Measurements from ENCODE around the gene BTBD2.

BTBD2 gene

DNA sequence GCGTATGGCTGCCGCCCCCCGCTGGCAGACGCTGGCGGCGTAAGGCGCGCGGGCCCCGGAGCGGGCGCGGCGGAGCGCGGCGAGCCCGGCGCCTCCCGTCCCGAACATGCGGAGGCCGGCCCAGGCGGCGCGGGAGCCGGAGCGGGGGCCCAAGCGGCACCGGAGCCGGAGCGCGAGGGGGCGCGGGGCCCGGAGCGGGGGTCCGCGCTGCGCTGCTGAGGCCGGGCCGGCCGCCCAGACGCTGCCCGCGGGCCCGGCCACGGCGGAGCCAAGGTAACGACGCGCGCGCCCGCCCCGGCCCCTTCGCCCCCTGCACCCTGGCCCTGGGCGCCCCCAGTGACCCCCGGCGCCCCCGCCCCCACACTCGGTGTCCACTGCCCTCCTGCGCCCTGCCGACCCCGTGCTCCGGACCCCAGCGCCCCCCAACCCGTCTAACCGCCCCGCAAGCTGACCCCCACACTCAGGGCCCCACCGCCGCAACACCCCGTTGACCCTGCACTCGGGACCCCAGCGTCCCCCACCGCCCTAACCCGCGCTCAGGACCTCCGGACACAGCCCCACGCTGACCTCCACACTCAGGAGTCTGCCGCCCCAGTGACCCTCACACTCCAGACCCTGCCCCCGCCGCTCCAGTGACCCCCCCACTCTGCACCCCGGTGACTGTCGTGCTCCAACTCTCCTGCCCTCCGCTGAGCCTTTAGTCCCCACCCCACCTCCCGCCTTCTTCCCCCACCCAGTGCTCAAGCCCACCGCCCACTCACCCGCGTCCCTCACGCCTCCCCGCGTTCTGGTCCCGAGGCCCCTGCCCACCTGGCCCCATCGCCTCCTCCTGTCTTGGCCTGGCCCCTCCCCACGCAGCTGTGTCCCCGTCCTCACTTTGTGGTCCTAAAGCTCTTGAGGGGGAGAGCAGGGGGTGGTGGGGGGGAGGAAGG is 74.1 kb downstream of the BTBD2 start, which contains the start of gene CSNK1G2:
CSNK1G2 (plus strand) TSS at position 27 of the 932 bp plus-strand sequence. CDS start 28,601 bp downstream, outside the sequence.
- DNase-seq (ENCODE audit: low read depth) = no peak

DNA sequence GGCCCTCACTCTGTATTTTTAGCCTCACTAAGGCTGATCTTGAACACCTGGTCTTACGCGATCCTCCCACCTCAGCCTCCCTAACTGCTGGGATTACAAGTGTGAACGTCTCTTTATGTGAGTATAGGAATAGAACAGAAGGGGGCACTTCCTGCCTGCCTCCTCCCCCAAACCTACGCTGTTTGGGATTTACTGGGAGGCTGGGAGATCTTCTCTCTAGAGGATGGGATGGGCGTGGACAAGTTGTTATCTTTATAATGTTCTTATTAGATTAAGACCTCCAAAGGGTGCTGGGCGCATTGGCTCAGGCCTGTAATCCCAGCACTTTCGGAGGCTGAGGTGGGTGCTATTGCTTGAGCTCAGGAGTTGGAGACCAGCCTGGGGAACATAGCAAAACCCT is 77.4 kb downstream of the BTBD2 start:
- no peak for DNase-seq (ENCODE audit: low read depth)

DNA sequence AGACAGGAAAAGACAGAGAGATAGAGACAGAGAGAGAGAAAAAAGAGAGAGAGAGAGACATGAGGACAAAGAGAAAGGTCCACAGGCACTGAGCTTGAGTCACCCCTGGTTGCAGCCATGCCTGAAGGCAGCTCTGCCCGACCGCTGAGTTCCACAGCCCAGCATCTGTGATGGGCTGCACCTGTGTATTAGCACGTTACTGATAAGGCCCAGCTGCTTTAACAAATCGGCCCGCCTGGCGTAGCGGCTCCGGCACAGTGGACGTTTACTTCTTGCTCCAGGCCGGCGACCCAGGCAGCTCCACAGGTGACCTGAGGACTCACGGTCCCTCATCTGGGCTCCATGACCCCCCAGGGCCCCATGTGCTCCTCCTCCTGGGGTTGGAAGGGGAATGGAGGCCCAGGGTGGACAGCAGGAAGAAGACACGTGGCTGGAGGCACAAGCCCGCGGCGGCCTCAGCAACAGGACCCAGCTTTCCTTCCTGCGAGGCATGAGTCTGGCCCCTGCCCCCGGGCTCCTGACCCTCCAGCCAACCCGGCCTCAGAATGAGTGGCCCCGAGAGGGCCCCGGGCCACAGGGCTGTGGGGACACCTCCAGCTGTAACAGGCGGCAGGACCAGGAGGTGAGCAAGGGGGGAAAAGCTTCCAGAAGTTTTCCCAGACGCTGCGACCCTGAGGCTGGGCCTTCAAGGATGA is 78.5 kb downstream of the BTBD2 start:
- no peak for DNase-seq (ENCODE audit: low read depth)

DNA sequence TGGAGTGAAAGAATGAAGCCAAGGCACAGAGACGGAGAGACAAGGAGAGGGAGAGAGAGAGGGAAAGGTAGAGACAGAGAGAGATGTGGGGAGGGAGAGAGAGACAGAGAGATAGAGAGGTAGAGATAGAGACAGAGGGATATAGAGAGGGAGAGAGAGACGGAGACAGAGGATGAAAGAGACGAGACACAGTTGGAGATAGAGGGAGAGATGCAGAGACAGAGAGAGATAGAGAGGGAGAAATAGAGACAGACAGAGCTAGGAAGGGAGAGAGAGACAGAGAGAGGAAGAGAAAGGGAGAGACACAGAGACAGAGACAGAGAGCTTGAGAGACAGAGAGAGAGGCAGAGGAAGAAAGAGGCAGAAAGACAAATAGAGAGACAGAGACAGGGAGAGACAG is 79.1 kb downstream of the BTBD2 start:
- no peak for DNase-seq (ENCODE audit: low read depth)

DNA sequence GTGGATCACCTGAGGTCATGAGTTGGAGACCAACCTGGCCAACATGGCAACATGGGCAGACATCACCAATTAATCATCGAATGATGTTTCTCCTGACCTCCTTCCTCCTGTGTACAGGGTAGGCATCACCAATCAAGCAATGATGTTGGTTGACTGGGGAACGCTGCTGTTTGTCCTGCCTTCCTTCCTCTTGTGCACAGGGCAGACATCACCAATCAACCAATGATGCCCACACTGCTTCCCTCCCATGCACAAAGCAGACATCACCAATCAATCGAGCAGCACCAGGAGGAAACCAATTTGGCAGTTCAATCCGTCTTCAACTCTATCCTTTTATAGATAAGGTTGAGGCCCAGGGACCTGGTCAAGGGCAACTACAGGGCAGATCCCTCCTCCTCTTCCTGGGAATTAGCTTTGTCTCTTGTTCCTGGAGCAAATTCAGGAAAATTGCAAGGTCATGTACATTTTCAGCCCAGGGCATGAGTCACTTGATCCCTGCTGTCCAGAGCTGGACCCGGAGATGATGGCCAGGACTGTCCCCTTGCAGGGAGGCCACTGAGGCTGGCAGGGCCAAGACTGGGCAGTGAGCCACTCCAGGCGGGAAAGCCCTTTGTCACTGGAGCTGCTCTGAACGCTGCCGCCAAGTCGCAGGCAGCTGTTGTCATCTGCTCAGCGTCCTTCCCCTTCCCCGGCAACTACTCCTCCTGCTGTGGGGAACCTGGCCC is 79.9 kb downstream of the BTBD2 start:
- DNase-seq (ENCODE audit: low read depth) = no peak
